PC-3 (cell line): ENCODE results near the gene PPIF. TPM values are rescaled to one million over a fixed set of nuclear protein-coding genes. Genes with fewer than 3 reads are reported as not detected.
A peak's percentile ranks its signal among the peaks of the same experiment; 100 is the strongest.

ENCODE experiments used
- ATAC-seq: fragments of 200-7000 bp; cut with Tn5 transposase; 2 replicates; pipeline ENCODE4 v1.9.1; 2020; ENCODE audit warnings: mild to moderate bottlenecking, moderate library complexity
- BruUV-seq: library from RNA; stranded (reverse); fragments of 400-500 nt; replicated peaks from 2 replicates; lab custom pipeline; 2021; lab: Mats Ljungman, UMichigan
- CTCF ChIA-PET: fragments of 300-600 bp; sonication (Branson Sonifier 250); formaldehyde crosslinking; loops from one replicate; lab custom pipeline; 2022; ENCODE audit warnings: antibody characterized with exemption; lab: Charles Lee
- POLR2A ChIA-PET: fragments of 300-600 bp; sonication (Branson Sonifier 250); formaldehyde crosslinking; loops from one replicate; lab custom pipeline; 2022; ENCODE audit warnings: antibody characterized with exemption; ENCODE audit not compliant: unreplicated experiment; lab: Charles Lee
- DNase-seq: peaks from one replicate; pipeline ENCODE4 v3.0.0-alpha.2; 2015
- H2AFZ ChIP-seq: fragments of 300-600 bp; sonication (generic); 2 replicates; pipeline ENCODE4 v1.6.0; 2016; ENCODE audit warnings: antibody characterized with exemption, low read length
- H3F3A ChIP-seq: fragments of 300-600 bp; sonication (generic); one replicate; pipeline ENCODE4 v1.6.0; 2017; ENCODE audit warnings: antibody characterized with exemption, low read length, control low read depth, mild to moderate bottlenecking; ENCODE audit not compliant: unreplicated experiment
- H3K27ac ChIP-seq: fragments of 300-600 bp; sonication (generic); 2 replicates; pipeline ENCODE4 v1.5.1; 2016; ENCODE audit warnings: mild to moderate bottlenecking, low read length
- H3K27me3 ChIP-seq: fragments of 300-600 bp; sonication (generic); 2 replicates; pipeline ENCODE4 v1.6.1; 2016; ENCODE audit warnings: low read length, mixed read lengths
- H3K36me3 ChIP-seq: fragments of 300-600 bp; sonication (generic); 2 replicates; pipeline ENCODE4 v1.6.1; 2016; ENCODE audit warnings: low read depth, mixed run types, low read length, mixed read lengths
- H3K4me1 ChIP-seq: fragments of 300-600 bp; sonication (generic); 2 replicates; pipeline ENCODE4 v1.5.1; 2016; ENCODE audit warnings: low read length; ENCODE audit not compliant: insufficient read depth
- H3K4me2 ChIP-seq: fragments of 300-600 bp; sonication (generic); 2 replicates; pipeline ENCODE4 v1.6.0; 2016; ENCODE audit warnings: low read length
- H3K4me3 ChIP-seq: fragments of 300-600 bp; sonication (generic); 2 replicates; pipeline ENCODE4 v1.5.1; 2016; ENCODE audit warnings: mild to moderate bottlenecking, low read length, mixed read lengths
- H3K79me2 ChIP-seq: fragments of 300-600 bp; sonication (generic); 2 replicates; pipeline ENCODE4 v1.6.1; 2017; ENCODE audit warnings: low read length, mixed read lengths
- H3K9ac ChIP-seq: fragments of 300-600 bp; sonication (generic); 2 replicates; pipeline ENCODE4 v1.6.0; 2016; ENCODE audit warnings: mild to moderate bottlenecking, low read length
- H3K9me2 ChIP-seq: fragments of 300-600 bp; sonication (generic); replicated peaks from 2 replicates; pipeline ENCODE4 v1.6.1; 2016; ENCODE audit warnings: mixed run types, low read length, mixed read lengths
- H3K9me3 ChIP-seq: fragments of 300-600 bp; sonication (generic); 2 replicates; pipeline ENCODE4 v1.6.1; 2016; ENCODE audit warnings: low read length, mixed read lengths
- H4K20me1 ChIP-seq: fragments of 300-600 bp; sonication (generic); 2 replicates; pipeline ENCODE4 v1.6.1; 2016; ENCODE audit warnings: low read length, mixed read lengths
- CTCF ChIP-seq: fragments of 300-600 bp; sonication (generic); conservative IDR thresholded peaks from 2 replicates; pipeline ENCODE4 v1.5.1; 2017; ENCODE audit warnings: antibody characterized with exemption, low read depth, mild to moderate bottlenecking, low read length
- EZH2 ChIP-seq: fragments of 300-600 bp; sonication (generic); IDR thresholded peaks from one replicate; pipeline ENCODE4 v1.6.1; 2017; ENCODE audit warnings: antibody characterized with exemption, mild to moderate bottlenecking, low read length; ENCODE audit not compliant: unreplicated experiment
- EZH2phosphoT487 ChIP-seq: fragments of 300-600 bp; sonication (generic); IDR thresholded peaks from 2 replicates; pipeline ENCODE4 v1.6.1; 2018; ENCODE audit warnings: mild to moderate bottlenecking, antibody characterized with exemption, low read length, borderline replicate concordance
- intact Hi-C: fragments of 100-400 bp; cut with micrococcal nuclease; formaldehyde crosslinking; loops from 2 replicates; pipeline ENCODE4 v1.9.0; 2023
- total RNA-seq: library from RNA; depleted of rRNA; stranded (reverse); fragments of >200 nt; gene quantifications from 2 replicates; pipeline ENCODE4 v1.2.3, GENCODE V29; 2014

Gene PPIF
- total RNA-seq, 1 experiment from 2014 or later: 381 TPM

- Histone ChIP-seq H3K27ac (peak overlapping the region; percentile 63), H3K79me2 (no peaks in the 10 kb centered on the region), H3K4me1 (peaks cover 44% of the 10 kb centered on the region), H3F3A (peaks cover 7% of the 10 kb centered on the region), H3K36me3 (peaks cover 18% of the 10 kb centered on the region; the same call in 1 of the 2 replicates), H3K4me2 (peak overlapping the region; percentile 55), H3K9ac (peak overlapping the region; percentile 7; the same call in 1 of the 2 replicates), H3K9me2 (no peaks in the 10 kb centered on the region), H2AFZ (no peak overlapping the region), H4K20me1 (no peaks in the 10 kb centered on the region), H3K9me3 (no peaks in the 10 kb centered on the region), H3K4me3 (no peak overlapping the region), H3K27me3 (no peaks in the 10 kb centered on the region)
- POLR2A ChIA-PET: interaction anchor here (0.9 kb wide), 1 partner anchor 12 kb away, joined by 4 read pairs; no protein-coding TSS in a partner anchor
- TF ChIP-seq CTCF: peak; percentile 50
- no peak for TF ChIP-seq EZH2phosphoT487
- DNase-seq (peak; percentile 55), ATAC-seq (peak; percentile 17)
- CTCF ChIA-PET: interaction anchor here (0.7 kb wide), 1 partner anchor 16 kb away, joined by 3 read pairs; no protein-coding TSS in a partner anchor
- intact Hi-C loops: loop anchor here (2.0 kb wide), 2 partner anchors 18 to 30 kb away; partner anchors contain the start of gene PPIF
- BruUV-seq: no TSS peak
Observed at GRCh38 chr10:79316671-79317431, 30.4 kb upstream of the PPIF start.

GRCh38 chr10:79318369-79318768 lies 28.9 kb upstream of the PPIF start:
- H3K4me2 ChIP-seq: peak overlapping the region; percentile 55
- intact Hi-C loops: no loop called here

More at GRCh38 chr10:79318369-79318768, 28.9 kb upstream of the PPIF start:
- no peaks in the 10 kb centered on the region for H3K9me3 ChIP-seq
- no peak overlapping the region for H3K4me3 ChIP-seq
- CTCF ChIA-PET: interaction anchor here (0.7 kb wide), 2 partner anchors 9 to 1761 kb away, joined by 4 to 6 read pairs; no protein-coding TSS in a partner anchor
- ATAC-seq (no peak), DNase-seq (no peak)
- peak overlapping the region; percentile 63 for H3K27ac ChIP-seq
- POLR2A ChIA-PET: interaction anchor here (0.7 kb wide), 1 partner anchor 55 kb away, joined by 5 read pairs; no protein-coding TSS in a partner anchor
- peaks cover 7% of the 10 kb centered on the region; the same call in 1 of the 2 replicates for H3K36me3 ChIP-seq
- H3K9me2 ChIP-seq: no peaks in the 10 kb centered on the region
- TF ChIP-seq CTCF: no peak
- TF ChIP-seq EZH2phosphoT487: no peak
- no peak for TF ChIP-seq EZH2
- peak overlapping the region; percentile 33; the same call in 1 of the 2 replicates for H3K9ac ChIP-seq
- H3K27me3 ChIP-seq: no peaks in the 10 kb centered on the region
- no peak overlapping the region for H2AFZ ChIP-seq
- H3K4me1 ChIP-seq: peaks cover 59% of the 10 kb centered on the region
- no TSS peak for BruUV-seq
- H3F3A ChIP-seq: peaks cover 13% of the 10 kb centered on the region
- H3K79me2 ChIP-seq: no peaks in the 10 kb centered on the region
- H4K20me1 ChIP-seq: no peaks in the 10 kb centered on the region
